COLO668 (cell line): ENCODE results near the gene KRT86.

Source experiments
- DNase-seq: peaks from one replicate; lab custom pipeline; 2025; ENCODE audit not compliant: unreplicated experiment; lab: John Stamatoyannopoulos, UW

KRT86 gene

DNA sequence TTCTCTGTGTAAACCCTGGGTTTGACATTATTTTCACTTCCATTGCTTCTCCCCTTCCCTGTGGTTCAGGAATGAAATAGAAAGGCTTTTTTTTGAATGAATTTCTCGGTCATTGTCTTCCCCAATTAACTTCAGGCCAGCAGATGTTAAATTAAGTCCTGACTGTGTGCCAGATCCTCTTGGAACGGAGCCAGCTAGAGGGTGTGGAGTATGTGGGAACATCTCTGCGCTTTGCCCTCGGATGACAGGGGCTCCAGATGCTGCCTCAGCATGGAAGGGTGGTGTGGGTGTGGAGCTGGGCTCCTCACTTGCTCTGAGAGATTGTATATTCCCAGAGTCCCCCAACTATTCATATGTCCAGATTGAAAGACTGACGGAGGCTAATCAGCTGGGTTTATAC lies 79.8 kb downstream of the KRT86 start:
- DNase-seq: no peak

DNA sequence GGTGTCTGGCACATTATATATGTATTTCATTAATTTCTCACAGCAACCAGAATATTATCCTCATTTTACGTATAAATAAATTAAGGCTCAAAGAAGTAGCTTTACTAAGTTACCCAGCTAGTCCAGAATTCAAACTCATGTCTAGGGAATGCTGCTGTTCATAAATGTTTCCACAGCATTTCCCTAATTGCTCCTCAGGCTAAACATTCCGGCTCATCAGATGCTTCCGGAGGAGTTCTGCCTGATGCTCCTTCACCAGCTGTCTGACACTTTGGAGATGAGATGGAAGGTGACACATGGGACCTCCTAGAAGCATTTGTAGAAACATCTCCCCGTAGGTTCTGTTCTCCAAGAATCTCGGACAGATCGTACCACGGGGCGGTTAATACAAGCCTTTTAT lies 80.7 kb downstream of the KRT86 start:
- no peak for DNase-seq

DNA sequence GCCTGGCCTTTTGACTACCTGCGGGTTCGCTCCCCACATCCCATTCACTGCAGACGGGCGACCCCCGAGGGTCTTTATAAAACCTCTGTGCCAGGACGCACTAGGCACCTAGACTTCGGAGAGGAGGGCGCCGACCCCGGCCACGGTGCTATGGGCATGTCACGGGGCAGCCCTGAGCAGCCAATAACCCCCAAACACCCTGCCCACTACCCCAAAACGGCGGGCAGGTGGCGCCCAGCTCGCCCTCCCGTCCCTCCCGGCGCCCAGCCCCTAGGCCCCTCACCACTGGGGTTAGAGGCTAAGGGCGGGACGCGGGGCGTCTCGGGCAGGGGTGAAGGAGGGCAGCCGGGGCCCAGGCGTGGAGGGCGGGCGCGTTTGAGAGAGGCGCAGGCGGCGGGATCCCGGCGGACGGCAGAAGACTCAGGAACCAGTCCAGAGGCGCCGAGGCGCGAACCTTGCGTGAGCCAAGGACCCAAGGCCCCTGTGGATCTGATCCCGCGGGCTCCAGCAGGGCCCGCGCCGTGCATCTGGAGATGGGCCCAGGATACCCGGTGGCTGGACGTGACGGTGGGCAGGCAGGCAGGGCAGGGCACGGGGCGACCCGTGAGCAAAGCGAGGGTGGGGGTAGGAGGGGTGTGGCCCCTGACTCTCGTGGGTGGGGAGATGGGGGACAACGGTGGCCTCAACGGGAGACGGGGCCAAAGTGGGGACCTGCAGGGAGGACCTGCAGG lies 81.8 kb downstream of the KRT86 start:
- no peak for DNase-seq

DNA sequence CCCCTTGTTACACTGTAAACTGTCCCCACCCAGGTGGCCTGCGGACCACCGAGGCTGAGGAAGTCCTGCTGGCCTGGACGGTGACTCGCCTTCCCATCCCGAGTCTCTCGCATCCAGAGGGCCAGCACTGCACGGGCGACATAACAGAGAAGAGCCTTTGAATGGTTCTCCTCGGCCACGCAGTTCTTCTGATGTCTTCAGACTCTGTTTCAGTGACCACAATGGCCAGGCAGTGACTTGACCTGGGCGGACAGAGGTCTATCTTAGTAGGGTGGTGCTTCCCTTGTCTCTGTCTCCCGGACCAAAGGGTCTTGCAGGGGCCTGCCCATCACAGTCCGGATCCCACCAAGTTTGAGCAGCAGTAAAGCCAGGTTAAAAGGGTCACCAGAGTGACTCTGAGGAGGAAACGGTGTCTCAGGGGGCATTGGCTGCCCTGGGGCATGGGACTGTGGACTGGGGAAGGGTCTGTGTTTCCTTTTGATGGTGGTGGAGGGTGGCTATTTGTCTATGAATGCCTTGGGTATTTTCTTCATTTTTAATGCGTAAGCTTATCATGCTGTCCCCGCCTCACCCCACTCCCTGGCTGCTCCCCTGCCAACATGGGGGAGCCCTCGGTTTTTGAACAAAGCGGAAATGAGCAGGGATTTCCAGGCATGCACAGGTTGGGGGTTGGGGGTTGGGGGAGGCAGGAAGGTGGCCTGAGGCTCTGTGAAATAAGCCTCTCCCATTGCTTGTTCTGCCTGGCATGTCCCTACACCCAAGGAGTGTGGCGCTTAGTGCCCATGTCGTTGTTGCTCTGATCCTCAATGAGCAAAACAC lies 82.5 kb downstream of the KRT86 start:
- DNase-seq: no peak
